Spleen (tissue), 7 donors: ENCODE results near the gene CLDN18.

Experiments
- CTCF ChIP-seq, 11 experiments: fragments of 200-600 bp in 7 of 11; fragments of 450-650 bp in 4 of 11; sonication (generic) in 4 of 11; IDR thresholded peaks in 8 of 11; conservative IDR thresholded peaks in 3 of 11; 1 replicate in 7 of 11; 2 replicates in 4 of 11; pipeline versions ENCODE4 v1.4.0 to v1.8.0; 2016 to 2021; ENCODE audit warnings: antibody characterized with exemption in 11 of 11, inconsistent platforms in 4 of 11, mild to moderate bottlenecking in 1 of 11
- POLR2AphosphoS5 ChIP-seq, 3 donors: sonication (generic); formaldehyde crosslinking; IDR thresholded peaks; one replicate each; pipeline ENCODE4 v1.5.1; 2017; ENCODE audit warnings: antibody characterized with exemption in 3 of 3
- donor health status: DM: no; HTN: no; CAD: no; lungs with moderate emphysema.
- donor health status: DM: no; HTN: no; CAD: no.
- donor health status: DM: no; HTN: no; CAD: no.

DNA sequence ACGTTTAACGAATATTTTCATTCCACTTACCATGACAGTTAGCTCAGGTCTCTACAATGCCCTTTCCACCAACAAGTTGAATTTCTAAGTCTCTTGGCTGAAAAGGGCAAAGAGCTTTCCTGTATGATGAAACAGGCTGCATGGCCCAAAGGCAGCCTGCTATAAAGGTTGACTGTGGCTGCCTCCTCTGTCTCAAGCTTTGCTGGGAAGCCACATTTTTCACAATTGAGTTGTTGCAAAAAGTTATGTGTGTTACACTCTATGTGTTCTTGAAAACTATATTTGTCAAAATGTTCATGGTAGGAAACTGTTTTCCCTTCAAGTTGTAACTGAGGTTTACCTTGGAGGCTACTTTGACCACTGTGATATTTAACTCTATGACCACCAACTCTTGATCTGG, 56.0 kb downstream of the CLDN18 start:
- no peak for TF ChIP-seq CTCF (IDR thresholded peaks at IDR 0.05 in 8 of 11, conservative IDR thresholded peaks at IDR 0.05 in 3 of 11)
- no peak for TF ChIP-seq POLR2AphosphoS5 (IDR thresholded peaks at IDR 0.05)
